Measurements from ENCODE around the gene MARCHF11.

Gene MARCHF11

DNA sequence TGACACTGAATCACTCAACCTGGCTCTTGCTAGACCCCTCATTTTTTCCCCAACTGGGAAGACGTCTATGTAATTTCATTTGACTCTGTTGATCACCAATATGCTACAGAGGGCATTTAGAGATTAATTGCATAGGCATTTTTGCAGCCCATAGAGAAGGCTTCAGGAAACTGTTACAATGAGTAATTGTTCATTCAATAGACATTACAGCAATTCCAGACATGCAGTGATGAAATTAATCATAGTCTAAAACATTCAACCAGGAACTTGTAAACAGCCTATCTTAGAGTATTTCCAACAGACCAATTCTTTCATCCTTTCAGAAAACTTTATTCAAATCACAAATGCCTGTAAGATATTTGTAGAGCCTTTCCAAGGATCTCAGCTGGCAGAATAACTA is 122.3 kb downstream of the MARCHF11 start:
- peaks cover 59% of the 10 kb centered on the region for H3K9me3 Mint-ChIP-seq
- H3K4me1 Mint-ChIP-seq (ENCODE audit: low read depth) = no peaks in the 10 kb centered on the region
- H3K27me3 Mint-ChIP-seq = no peaks in the 10 kb centered on the region
- intact Hi-C loops (cut with micrococcal nuclease) = no loop called here
- H3K27ac Mint-ChIP-seq = no peak overlapping the region
- H3K36me3 Mint-ChIP-seq (ENCODE audit: low read depth) = no peaks in the 10 kb centered on the region
- no peak overlapping the region for H3K4me3 Mint-ChIP-seq

DNA sequence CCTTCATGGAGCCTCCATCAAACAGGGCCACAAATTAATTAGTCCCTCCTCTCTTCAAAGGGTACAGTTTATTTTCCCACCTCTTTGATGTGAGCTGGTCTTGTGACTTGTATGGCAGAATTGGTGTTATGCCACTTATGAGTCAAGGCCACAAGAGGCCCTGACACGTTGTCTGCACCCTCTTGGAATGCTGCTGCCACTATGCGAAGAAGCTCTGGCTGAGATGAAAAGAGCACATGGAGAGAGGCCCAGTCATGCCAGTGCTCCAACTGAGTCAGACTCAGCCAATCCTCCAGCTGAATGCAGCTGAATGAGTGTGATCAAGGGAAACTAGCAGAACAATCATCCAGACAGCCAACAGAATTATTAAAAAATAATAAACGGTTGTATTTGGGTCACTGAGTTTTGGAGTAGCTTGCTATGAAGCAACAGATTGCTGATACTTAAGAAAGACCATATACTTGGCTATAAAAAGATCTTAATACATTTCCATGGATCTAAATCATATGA is 128.3 kb downstream of the MARCHF11 start:
- intact Hi-C loops (cut with micrococcal nuclease) = no loop called here

DNA sequence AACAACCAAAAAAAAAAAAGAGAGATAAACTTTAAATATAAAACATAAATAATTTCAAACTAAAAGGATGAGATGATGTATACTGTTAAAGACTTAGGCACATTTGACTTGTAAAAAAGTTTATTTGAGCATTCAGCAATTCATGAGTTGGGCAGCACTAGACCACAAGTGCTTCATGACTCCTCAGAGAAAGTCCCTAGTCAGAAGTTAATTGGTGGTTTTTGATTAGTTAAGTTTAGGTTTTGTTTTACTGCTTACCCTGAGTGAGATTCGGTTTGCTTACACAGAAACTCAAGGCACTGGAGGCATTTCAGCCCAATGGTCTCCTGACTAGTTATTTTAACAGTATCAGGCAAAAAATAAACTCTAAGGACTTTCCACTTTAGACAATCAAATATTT is 129.2 kb downstream of the MARCHF11 start:
- H3K4me1 Mint-ChIP-seq (ENCODE audit: low read depth) = no peaks in the 10 kb centered on the region
- H3K36me3 Mint-ChIP-seq (ENCODE audit: low read depth) = no peaks in the 10 kb centered on the region
- no peaks in the 10 kb centered on the region for H3K27me3 Mint-ChIP-seq
- intact Hi-C loops (cut with micrococcal nuclease) = no loop called here
- no peak overlapping the region for H3K4me3 Mint-ChIP-seq
- H3K27ac Mint-ChIP-seq = no peak overlapping the region
- H3K9me3 Mint-ChIP-seq = peaks cover 33% of the 10 kb centered on the region

More for the DNA sequence above, 128.3 kb downstream of the MARCHF11 start:
- Mint-ChIP-seq H3K27ac (no peak overlapping the region), H3K27me3 (no peaks in the 10 kb centered on the region), H3K4me1 (ENCODE audit: low read depth) (no peaks in the 10 kb centered on the region), H3K4me3 (no peak overlapping the region), H3K36me3 (ENCODE audit: low read depth) (no peaks in the 10 kb centered on the region), H3K9me3 (peaks cover 31% of the 10 kb centered on the region)

DNA sequence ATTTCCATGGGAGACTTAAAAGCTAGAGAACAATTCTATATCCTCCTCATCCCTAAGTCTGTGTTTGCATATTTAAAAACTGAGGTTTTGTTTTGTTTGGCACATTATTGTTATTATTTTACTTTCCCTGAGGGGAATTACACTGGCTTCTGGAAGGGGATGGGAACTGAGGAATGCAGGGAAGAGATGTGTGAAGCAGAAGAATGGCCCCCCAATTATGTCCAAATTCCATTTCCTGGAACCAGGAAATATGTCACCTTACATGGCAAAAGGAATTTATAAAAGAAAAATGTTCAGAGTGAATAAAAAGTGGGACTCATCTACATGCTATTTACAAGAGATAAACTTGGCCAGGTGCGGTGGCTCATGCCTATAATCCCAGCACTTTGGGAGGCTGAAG is 129.8 kb downstream of the MARCHF11 start:
- Mint-ChIP-seq H3K27me3 (no peaks in the 10 kb centered on the region), H3K4me3 (no peak overlapping the region), H3K9me3 (peaks cover 29% of the 10 kb centered on the region), H3K27ac (no peak overlapping the region), H3K36me3 (ENCODE audit: low read depth) (no peaks in the 10 kb centered on the region), H3K4me1 (ENCODE audit: low read depth) (no peaks in the 10 kb centered on the region)
- intact Hi-C loops (cut with micrococcal nuclease) = no loop called here

DNA sequence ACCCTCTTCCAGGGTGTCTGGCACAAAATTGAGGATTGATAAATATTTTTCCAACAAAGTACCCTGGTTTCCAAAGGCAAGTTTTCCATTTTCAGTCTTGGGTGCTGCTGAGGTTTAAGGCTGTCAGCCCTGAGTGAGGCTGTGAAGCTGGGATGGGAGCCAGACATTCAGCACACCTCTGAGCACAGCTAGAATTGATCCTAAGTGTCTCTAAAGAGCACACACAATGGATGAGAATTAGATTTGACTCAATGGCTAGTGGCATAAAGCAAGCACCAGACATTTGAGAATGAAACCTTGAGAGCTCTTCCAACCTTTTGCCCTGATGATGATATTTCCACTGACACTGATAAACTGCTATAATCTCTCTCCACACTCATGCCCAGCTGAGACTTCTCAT is 131.5 kb downstream of the MARCHF11 start:
- Mint-ChIP-seq H3K9me3 (peaks cover 28% of the 10 kb centered on the region), H3K4me3 (no peak overlapping the region), H3K27me3 (no peaks in the 10 kb centered on the region), H3K36me3 (ENCODE audit: low read depth) (no peaks in the 10 kb centered on the region), H3K4me1 (ENCODE audit: low read depth) (no peaks in the 10 kb centered on the region), H3K27ac (no peak overlapping the region)
- intact Hi-C loops (cut with micrococcal nuclease) = no loop called here

DNA sequence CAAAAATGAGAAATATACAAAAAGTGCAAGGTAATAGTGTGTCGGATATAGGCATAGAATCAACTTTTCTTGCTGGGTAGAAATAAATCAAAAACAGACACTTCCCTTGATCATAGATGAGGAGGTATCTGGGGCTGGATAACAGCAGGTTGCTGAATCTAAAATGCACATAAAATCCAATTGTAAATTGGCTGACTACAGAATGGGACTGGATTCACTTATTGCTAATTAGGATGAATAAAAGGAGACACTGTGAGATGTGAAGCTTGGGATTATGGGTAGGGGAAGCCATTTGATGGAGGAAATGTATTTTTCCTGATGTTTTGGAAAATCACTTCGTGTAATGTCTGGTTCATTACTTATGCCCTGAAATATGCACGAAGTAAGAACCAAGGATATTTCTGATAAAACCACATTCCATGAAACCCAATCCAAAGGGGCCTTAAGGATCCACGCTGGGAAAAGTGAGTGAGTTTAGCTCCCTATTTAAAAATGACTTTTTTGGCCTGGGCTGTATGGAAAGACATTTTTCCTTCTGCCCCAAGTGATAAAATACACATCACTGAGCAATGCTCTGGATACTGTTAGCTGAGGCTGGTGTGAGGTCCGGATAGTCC is 136.1 kb downstream of the MARCHF11 start:
- Mint-ChIP-seq H3K27me3 (no peaks in the 10 kb centered on the region), H3K27ac (no peak overlapping the region), H3K9me3 (peaks cover 47% of the 10 kb centered on the region), H3K4me1 (ENCODE audit: low read depth) (no peaks in the 10 kb centered on the region), H3K36me3 (ENCODE audit: low read depth) (no peaks in the 10 kb centered on the region), H3K4me3 (no peak overlapping the region)
- intact Hi-C loops (cut with micrococcal nuclease) = no loop called here

DNA sequence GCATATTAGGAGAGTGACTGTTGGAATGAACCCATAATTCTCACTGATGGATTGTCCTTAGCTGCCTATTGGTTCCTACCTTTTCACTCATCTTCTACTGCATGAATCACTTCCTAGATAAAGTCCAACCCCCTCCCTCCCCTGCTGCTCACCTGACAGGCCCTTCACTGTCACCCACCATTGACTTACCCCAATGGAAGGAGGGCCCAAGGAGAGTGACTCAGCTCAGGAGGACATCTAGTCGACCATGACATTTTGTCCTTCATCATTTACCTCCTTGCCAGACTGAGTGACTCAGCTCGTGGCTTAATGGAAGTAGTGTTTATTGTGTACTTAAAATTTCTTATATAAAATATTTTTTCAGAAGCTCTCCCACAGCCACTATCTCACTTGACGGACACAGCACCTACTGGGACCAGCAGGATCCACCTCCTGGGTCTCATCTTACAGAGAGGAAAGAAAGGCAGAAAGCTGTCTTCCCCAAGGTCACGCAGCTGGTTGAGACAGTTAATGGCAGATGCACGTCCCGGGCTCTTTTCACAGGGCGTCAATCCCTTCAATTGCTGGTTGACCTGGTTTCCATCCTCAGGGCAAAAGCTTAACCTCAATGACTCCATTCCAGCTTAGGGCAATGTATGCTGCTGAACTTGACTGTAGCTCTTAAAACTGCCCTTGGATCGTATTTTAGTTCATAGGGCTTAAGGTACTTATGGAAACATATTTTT is 142.3 kb downstream of the MARCHF11 start:
- H3K36me3 Mint-ChIP-seq (ENCODE audit: low read depth) = no peaks in the 10 kb centered on the region
- peaks cover 22% of the 10 kb centered on the region for H3K9me3 Mint-ChIP-seq
- H3K4me1 Mint-ChIP-seq (ENCODE audit: low read depth) = no peaks in the 10 kb centered on the region
- H3K27me3 Mint-ChIP-seq = no peaks in the 10 kb centered on the region
- no peak overlapping the region for H3K4me3 Mint-ChIP-seq
- intact Hi-C loops (cut with micrococcal nuclease) = no loop called here
- no peak overlapping the region for H3K27ac Mint-ChIP-seq

DNA sequence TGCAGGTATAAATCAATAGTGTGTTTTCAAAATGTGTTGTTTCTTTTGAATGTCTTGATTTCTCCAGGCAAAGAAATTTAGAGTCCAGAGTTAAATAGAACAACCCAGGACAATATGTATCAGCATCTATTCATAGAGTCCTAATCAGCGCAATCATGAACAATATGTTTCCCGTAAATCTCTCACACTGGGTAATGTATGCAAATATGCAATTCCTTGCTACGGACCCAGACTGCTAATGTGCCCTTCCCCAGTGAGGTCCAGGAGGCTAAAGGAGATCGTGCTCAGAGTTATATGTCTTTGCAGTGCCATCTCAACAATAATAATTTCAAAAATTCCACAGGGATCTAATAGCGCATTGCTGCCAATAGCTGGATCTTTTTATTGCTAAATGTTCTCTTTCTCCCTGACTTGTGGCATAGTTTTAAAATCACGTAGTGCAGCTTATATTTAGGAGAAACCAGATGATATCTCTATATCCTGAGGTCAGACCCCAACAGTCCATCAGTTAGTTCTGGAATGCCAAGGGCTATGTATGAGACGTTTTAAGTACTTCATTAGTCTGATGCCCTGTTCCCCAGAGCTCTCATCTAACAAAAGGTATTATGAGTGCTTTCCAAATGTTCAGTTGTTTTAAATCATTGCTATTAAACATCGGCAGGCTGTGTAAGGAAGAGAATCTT is 145.1 kb downstream of the MARCHF11 start:
- Mint-ChIP-seq H3K9me3 (peaks cover 22% of the 10 kb centered on the region), H3K27ac (no peak overlapping the region), H3K27me3 (no peaks in the 10 kb centered on the region), H3K4me3 (no peak overlapping the region), H3K4me1 (ENCODE audit: low read depth) (no peaks in the 10 kb centered on the region), H3K36me3 (ENCODE audit: low read depth) (no peaks in the 10 kb centered on the region)
- intact Hi-C loops (cut with micrococcal nuclease) = no loop called here

DNA sequence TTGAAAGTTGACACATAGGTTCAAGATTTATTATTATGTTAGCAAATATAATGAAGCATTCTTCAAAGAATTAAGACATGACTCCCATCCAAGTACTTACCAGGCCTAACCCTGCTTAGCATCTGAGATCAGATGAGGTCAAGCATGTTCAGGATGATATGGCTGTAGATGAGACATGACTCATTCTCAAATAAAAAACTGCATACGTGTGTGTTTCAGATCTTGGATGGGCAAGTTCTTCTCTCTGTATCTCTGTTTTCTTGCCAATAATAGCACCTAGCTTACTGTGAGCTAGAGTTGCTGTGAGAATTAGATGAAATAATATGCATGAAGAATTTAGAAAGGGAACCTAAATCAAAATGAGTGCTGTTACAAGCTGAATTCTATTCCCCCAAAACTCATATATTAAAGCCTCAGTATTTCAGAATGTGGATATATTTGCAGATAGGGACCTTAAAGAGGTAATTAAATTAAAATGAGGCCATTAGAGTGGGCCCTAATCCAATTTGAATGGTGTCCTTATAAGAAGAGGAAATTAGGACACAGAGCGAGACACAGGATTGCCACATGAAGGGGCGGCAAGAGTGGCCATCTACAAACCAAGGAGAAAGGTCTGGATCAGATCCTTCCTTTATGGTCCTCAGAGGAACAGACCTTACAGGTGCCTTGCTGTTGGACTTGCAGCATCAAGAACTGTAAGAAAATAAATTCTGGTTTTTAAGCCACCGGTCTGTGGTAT is 146.2 kb downstream of the MARCHF11 start:
- no peak overlapping the region for H3K4me3 Mint-ChIP-seq
- intact Hi-C loops (cut with micrococcal nuclease) = no loop called here
- H3K27ac Mint-ChIP-seq = no peak overlapping the region
- H3K27me3 Mint-ChIP-seq = no peaks in the 10 kb centered on the region
- no peaks in the 10 kb centered on the region for H3K4me1 Mint-ChIP-seq (ENCODE audit: low read depth)
- H3K36me3 Mint-ChIP-seq (ENCODE audit: low read depth) = no peaks in the 10 kb centered on the region
- peaks cover 27% of the 10 kb centered on the region for H3K9me3 Mint-ChIP-seq

DNA sequence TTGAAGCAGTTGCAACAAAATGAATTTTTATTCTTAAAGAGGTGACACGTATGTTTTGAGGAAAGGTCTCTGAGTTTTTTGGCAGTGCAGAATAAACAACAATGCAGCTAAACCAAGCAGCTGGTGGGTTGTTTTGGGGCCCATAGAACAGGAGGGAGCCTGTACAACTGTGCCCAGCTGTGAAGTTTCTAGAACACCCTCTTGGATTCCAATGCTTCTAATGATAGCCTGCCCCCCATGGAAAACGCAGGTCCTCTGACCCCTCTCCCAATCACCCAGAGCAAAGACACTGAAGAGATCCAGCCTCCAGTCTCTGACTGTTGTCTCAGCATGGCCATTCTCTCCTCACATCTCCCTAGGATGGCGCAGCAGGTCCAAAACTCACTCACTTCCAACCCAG is 150.9 kb downstream of the MARCHF11 start:
- no peaks in the 10 kb centered on the region for H3K27me3 Mint-ChIP-seq
- H3K4me1 Mint-ChIP-seq (ENCODE audit: low read depth) = no peaks in the 10 kb centered on the region
- no peaks in the 10 kb centered on the region for H3K36me3 Mint-ChIP-seq (ENCODE audit: low read depth)
- H3K27ac Mint-ChIP-seq = no peak overlapping the region
- peaks cover 68% of the 10 kb centered on the region for H3K9me3 Mint-ChIP-seq
- intact Hi-C loops (cut with micrococcal nuclease) = no loop called here
- H3K4me3 Mint-ChIP-seq = no peak overlapping the region

DNA sequence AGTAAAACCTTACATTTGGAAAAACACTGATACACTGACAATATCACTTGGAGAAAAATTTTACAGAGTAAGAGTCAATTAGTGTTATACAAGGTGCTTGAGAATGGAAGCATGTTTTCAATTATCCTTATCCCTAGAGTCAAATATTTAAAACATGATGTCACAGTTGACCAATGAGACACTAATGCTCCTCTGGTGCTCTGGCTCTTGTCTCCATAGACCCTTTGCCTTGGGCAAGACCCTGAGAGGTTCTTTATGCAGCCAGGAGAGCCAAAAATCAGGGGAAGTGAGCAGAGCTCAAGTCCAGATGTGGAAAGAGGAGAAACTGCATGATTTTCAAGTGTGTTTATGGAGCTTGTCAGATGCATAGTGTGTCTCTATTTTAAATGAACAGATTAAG is 153.9 kb downstream of the MARCHF11 start:
- Mint-ChIP-seq H3K4me1 (ENCODE audit: low read depth) (no peaks in the 10 kb centered on the region), H3K36me3 (ENCODE audit: low read depth) (no peaks in the 10 kb centered on the region), H3K4me3 (no peak overlapping the region), H3K27ac (no peak overlapping the region), H3K9me3 (peaks cover 79% of the 10 kb centered on the region), H3K27me3 (no peaks in the 10 kb centered on the region)
- intact Hi-C loops (cut with micrococcal nuclease) = no loop called here

DNA sequence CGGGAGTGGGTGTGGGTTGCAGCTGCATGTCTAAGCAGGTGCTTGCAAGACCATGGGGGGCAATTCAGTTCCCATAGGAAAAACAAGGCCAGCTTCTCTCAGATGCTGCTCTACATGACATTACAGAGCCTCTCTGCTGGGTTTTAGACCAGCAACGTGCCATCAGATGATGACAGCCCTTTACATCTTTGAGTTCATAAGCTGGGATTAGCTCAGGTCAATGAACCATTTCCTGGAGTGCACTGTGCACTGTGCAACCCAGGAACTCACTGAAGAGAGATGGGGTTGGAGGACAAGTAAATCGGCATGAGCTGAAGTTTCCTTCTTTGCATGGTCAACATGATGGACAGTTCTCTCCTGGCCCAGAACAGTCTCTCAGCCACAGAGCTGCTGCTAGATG is 160.6 kb downstream of the MARCHF11 start:
- intact Hi-C loops (cut with micrococcal nuclease) = no loop called here
- Mint-ChIP-seq H3K4me1 (ENCODE audit: low read depth) (no peaks in the 10 kb centered on the region), H3K27ac (no peak overlapping the region)

DNA sequence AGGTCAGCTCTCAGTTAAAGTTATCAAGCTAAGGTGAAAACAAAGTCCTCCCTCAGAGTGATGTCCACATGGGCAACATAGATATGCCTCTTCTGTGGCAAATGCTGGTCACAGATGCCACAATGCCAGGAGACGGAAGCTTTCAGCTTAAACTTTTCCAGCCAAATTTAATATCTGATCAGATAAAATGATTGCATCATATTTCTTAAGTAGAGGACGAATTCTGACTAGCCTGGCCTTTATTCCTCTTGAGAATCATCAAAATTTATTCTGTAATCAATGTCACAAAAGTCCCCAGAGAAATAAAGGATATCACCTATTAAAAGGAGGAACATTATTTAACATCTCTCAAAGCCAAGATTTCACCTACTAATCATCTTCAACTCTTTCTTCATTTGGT is 161.9 kb downstream of the MARCHF11 start:
- H3K4me1 Mint-ChIP-seq (ENCODE audit: low read depth) = no peaks in the 10 kb centered on the region
- intact Hi-C loops (cut with micrococcal nuclease) = no loop called here
- no peak overlapping the region for H3K4me3 Mint-ChIP-seq
- H3K36me3 Mint-ChIP-seq (ENCODE audit: low read depth) = no peaks in the 10 kb centered on the region
- H3K9me3 Mint-ChIP-seq = peaks cover 78% of the 10 kb centered on the region
- H3K27me3 Mint-ChIP-seq = no peaks in the 10 kb centered on the region
- no peak overlapping the region for H3K27ac Mint-ChIP-seq

More for the DNA sequence above, 160.6 kb downstream of the MARCHF11 start:
- Mint-ChIP-seq H3K36me3 (ENCODE audit: low read depth) (no peaks in the 10 kb centered on the region), H3K27me3 (no peaks in the 10 kb centered on the region), H3K4me3 (no peak overlapping the region), H3K9me3 (peaks cover 82% of the 10 kb centered on the region)

Measured in dendritic cell treated with granulocyte-macrophage colony-stimulating factor and Interleukin-4, amounts not matched to agents 40 ng/mL and 50 ng/mL, for 4 days (primary cell).